T-helper 2 cell (primary cell): ENCODE data around the gene GRPR.

Experiments used
- DNase-seq, 5 experiments: peaks; one replicate each; pipeline versions ENCODE4 v3.0.0 to v3.0.0-alpha.2; 2012 to 2022
- total RNA-seq, 2 donors: gene quantifications; one replicate each; lab custom pipeline; 2026; lab: John Stamatoyannopoulos, UW

Gene GRPR
- total RNA-seq: 0 to 0.31 reads per million in 2 donors

DNA sequence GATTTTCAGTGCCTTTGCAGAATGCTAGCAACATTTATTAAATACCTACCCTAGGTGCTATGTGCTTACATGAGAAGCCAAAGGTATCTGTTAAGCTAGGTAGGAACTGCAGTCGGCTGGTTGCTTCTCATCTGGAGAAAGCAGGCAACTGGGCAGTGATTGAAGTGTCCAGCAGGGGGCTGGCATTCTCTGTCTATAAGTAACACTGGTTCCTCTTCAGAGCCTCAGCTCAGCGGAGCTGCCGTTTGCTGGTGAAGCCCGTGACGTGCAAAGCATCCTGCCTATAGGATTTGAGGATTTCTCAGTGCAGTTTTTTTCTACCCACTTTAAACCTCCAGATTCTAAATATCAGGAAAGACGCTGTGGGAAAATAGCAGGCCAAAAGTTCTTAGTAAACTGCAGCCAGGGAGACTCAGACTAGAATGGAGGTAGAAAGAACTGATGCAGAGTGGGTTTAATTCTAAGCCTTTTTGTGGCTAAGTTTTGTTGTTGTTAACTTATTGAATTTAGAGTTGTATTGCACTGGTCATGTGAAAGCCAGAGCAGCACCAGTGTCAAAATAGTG is at the start of gene GRPR:
GRPR (plus strand) TSS at position 344 of the 565 bp plus-strand sequence. CDS start 389 bp downstream, outside the sequence.
- peak in 4 of 5 experiments; percentile 1 to 59 (median 18) for DNase-seq

- no peak for DNase-seq
Observed at GRCh38 chrX:16075087-16075486, 48.3 kb upstream of the GRPR start.

GRCh38 chrX:16076834-16077233 is 46.5 kb upstream of the GRPR start:
- no peak for DNase-seq

- DNase-seq: no peak
Observed at GRCh38 chrX:16077811-16078210, 45.6 kb upstream of the GRPR start.

DNA sequence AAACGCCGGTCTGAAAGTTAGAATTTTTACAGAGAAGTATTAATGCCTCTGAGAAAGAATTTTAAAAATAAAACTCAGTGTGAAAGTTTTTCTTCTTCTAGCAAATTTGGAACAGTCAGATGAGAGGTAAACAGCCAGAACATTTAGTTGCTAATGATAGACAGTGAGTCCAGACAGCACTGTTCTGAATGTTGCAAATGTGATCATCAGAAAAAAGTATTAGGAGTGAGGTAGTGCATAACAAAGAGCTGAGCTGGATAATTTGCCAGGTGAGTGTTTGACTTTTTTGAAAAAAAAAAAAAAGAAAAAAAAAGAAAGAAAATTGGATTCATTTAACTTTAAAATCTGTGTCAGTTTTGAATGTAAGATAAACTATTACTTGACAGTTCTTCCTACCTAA is 42.0 kb upstream of the GRPR start:
- DNase-seq: no peak

- DNase-seq: no peak
Observed at GRCh38 chrX:16082470-16083085, 40.8 kb upstream of the GRPR start.

- no peak for DNase-seq
Observed at GRCh38 chrX:16087076-16087475, 36.3 kb upstream of the GRPR start.

DNA sequence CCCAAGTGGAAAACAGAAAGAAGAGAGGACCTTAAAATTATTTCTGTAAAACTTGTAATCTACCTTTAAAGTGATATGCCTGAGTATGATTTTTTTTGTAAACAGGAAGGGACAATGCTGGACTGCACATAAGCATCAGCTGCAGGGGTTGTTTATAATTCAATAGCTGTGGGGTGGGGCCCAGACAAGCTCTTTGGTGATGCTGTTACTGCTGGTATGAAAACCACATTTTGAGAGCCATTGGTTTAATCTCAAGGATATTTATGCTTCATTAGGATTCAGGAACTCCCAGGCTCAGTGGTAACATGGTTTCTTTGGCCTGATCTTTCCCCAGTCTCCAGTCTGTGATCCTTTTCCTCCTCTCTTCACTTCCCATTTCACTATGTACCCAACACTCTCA is 34.3 kb upstream of the GRPR start:
- no peak for DNase-seq

DNA sequence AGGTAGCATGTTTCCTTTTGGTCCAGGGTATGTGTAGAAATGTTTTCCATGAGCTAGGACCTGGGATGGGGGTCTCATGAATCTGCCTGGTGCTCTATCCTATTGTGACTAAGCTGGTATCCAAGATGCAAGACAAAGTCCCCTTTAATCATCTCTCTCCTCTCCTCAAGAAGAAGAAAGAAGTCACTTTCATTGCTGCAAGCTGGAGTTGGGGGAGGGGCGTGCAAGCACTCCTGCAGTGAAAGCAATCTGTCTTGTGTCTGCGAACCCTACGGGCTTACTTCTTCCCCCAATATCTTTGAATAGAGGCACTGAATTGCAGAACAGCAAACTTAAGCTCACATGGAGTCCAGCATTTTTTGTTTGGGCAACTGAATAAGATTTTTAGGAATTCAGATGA is 27.2 kb upstream of the GRPR start:
- DNase-seq: no peak

DNA sequence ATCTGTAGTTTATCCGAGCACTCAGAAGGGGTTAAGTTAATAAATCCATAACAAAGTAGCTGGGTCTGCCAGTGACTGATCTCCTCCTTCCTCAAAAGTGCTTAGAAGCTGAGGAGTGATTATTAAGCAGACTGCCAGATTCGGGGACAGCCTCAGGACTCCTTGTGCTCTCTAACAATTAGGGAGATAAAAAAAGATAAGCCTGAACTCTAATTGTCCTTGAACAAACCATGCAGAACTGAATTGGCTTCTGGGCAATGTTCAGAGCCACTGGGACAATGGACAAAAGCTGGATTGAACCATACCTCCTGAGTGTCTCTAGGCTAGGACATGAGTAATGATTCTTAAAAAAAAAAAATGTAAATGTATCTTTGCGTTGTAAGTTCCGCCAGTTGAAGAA is 22.7 kb upstream of the GRPR start:
- no peak for DNase-seq

DNA sequence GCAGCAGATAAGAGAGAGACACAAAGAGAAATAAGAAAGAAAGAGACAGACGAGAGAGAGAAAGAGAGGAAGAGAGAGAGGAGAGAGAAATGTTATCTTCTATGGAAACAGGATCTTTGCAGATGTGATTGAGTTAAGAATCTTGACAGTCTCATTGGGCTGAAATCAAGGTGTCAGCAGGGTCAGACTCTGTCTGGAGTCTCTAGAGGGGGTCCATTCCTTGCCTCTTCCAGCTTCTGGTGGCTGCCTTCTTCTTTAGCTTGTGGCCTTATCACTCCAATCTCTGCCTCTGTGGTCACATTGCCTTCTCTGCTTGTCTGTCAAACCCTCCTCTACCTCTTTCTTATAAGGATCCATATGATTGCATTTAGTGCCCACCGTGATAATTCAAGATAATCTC is 21.8 kb upstream of the GRPR start:
- DNase-seq: no peak

DNA sequence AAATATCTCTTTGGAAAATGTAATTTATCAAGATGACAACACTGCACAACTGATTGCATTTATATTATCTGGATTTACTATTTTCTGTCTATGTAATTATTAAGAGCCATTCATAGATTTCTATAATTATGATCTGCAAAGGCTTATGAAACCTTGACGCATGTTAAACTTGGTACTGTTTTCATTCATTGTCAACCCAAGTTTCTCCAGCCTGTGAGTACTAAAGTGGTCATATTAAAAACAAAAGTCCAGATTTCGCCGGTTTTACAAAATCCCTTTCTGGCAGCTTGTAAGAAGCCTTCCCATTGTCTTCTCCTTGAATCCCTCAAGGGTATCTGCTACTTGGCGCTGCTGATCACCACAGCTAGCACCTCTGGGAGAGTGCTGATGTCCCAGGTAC is 19.7 kb upstream of the GRPR start:
- no peak for DNase-seq

DNA sequence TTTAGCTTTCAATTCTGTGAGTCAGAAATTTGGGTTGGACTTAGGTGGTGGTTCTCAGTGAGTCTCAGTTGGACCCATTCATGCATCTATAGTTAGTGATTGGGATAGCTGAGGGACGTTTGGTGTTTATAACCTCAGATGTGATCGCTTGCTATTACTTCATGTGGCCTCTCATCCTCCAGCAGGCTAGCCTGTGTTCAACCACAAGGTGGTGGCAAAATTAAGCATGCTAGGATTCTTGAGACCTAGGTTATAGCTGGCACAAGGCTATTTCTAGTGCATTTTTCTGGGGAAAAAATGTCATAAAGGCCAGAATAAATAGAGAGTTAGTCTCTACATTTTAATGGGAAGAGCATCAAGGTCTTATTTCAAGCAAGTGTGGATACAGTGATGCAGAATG is 10.9 kb upstream of the GRPR start:
- DNase-seq: no peak

DNA sequence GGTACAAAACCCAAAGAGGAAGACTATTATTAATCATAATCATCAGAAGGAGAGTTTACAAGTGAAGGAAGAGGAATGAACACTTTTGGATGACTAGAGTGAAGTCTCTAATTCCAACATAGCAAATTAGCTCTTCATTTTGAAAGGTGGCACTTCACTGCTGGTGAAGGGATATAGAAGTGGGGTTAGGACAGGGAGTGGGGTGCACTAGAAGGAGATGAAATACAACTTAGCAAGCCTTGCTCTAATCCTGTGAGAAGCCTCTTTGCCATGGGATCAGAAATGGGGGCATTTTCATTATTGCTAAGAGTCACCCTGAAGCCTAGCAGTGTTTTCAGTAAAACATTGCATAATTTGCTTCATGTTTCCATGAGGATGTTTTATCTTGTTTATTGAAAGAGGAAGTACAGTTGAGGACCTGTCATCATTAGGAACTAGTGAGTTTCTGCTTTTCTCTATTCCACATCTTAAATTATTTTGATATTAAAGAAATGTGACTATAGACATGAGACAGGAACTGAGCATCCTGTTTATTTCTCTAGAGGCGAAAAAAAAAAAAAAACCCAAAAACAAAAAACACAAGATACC is 9.3 kb upstream of the GRPR start:
- DNase-seq: no peak

DNA sequence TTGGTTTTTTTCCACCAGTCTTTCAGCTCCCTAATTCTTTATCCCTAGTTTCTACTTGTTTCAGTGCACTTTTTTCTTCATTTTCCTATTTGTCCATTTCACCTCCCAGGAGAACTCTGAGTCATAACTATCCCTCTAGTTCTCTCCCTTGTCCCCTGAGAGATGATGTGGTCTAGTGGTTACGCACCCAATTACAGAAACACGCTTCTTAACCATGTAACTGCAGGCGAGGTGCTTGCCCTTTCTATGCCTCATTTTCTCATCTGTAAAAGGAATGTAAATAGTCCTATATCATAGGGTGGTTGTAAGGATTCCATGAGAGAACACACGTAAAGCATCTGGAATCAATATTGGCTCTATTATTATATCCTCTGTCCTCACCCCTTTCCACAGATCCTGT is 8.8 kb upstream of the GRPR start:
- peak in 1 of 5 experiments; percentile 9 for DNase-seq

- peak in 1 of 5 experiments; percentile 52 for DNase-seq
Observed at GRCh38 chrX:16119353-16120220, 3.8 kb upstream of the GRPR start.

DNA sequence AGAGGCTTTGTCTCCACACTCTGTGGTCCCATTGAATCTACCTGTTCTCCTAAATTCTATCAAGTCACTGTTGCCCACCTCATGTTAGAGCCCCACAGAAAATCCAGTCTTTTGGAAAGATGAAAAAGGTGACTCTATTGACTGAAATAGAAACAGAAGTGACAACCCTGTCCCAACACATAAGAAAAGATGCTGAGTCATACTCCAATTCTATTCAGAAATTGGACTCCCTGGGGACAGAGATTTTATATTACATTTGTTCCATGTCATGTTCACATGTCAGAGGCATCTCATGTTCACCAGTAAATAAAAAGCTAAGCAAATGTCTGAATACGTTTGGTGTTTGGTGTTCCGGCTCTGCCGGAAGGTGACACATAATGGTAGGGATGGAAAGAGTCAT is 2.9 kb upstream of the GRPR start:
- no peak for DNase-seq

DNA sequence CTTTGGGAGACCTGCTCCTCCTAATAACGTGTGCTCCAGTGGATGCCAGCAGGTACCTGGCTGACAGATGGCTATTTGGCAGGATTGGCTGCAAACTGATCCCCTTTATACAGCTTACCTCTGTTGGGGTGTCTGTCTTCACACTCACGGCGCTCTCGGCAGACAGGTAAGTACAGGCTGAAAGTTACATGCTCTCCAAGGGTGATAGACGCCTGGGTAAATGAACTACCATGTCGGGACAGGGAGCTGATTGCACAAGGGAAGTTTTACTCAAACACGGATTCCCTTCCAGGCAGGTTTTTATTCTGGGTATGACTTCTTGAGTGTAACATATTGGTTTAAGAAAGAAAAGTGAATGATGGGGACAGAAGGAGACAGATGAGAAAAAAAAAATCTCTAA is 836 bp downstream of the GRPR start:
- DNase-seq: no peak

DNA sequence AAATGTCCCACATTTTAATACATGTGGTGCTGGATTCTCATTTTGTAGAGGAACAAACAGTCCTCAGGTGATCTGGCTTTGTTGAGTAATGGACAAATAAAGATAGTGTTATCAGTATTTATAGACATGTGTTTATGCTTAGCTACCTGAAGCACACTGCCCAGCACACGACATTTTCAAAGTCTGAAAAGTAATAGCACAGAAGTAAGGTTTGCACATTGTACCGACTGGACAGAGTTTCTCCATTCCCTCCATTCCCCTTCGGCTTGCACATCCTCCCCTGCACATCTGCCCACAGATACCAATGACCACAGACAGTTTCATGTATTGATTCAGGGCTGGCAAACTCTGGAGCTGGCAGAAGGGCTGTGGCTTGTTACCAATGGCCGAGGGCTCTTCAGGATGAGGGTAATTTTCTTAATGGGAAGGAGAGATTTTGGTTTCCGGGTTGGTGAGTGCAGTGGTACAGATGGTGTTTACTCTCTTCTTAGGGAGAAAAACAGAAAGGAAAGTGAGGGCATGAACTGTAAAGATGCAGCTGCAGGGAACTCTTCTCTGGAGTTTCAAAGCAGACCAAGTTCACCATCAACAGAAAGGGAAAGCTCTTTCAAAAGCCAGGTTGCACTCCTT is 2.3 kb downstream of the GRPR start:
- DNase-seq: no peak

GRCh38 chrX:16130707-16131106 is 7.3 kb downstream of the GRPR start:
- no peak for DNase-seq

GRCh38 chrX:16134936-16135335 is 11.6 kb downstream of the GRPR start:
- no peak for DNase-seq

GRCh38 chrX:16136080-16136479 is 12.7 kb downstream of the GRPR start:
- DNase-seq: no peak
